K562 (cell line): ENCODE data around the gene TCEAL9. TPM values are rescaled to one million over a fixed set of nuclear protein-coding genes. Genes with fewer than 3 reads are reported as not detected.
A peak's percentile ranks its signal among the peaks of the same experiment; 100 is the strongest.

Source experiments
- CBFA2T2 ChIP-seq: fragments of 450-650 bp; conservative IDR thresholded peaks from 2 replicates; pipeline ENCODE4 v1.6.1; 2017; ENCODE audit warnings: mild to moderate bottlenecking
- CHCHD3 ChIP-seq: fragments of 250-450 bp; sonication (Bioruptor Pico); IDR thresholded peaks from 2 replicates; pipeline ENCODE4 v2.1.2; 2022; ENCODE audit warnings: mild to moderate bottlenecking
- CREM ChIP-seq: IDR thresholded peaks from 2 replicates; pipeline ENCODE4 v1.6.1; 2014; ENCODE audit warnings: antibody characterized with exemption, low read depth
- EP400 ChIP-seq: fragments of 450-650 bp; IDR thresholded peaks from 2 replicates; pipeline ENCODE4 v1.6.1; 2017; ENCODE audit warnings: antibody characterized with exemption, mild to moderate bottlenecking, moderate library complexity
- ETV5 ChIP-seq: sonication (generic); formaldehyde crosslinking; IDR thresholded peaks from 2 replicates; pipeline ENCODE4 v1.4.0; 2020; ENCODE audit warnings: low read depth, mild to moderate bottlenecking, missing genetic modification reagents
- FIP1L1 ChIP-seq: fragments of 200-400 bp; formaldehyde crosslinking; IDR thresholded peaks from 2 replicates; pipeline ENCODE4 v1.6.1; 2018; ENCODE audit warnings: mild to moderate bottlenecking, low read depth, low read length; ENCODE audit not compliant: poor library complexity, severe bottlenecking
- FOXJ3 ChIP-seq: sonication (generic); formaldehyde crosslinking; IDR thresholded peaks from 2 replicates; pipeline ENCODE4 v1.4.0; 2020; ENCODE audit warnings: mild to moderate bottlenecking, missing genetic modification reagents
- HDGF ChIP-seq: fragments of 450-650 bp; IDR thresholded peaks from 2 replicates; pipeline ENCODE4 v1.6.1; 2016
- KHSRP ChIP-seq: fragments of 450-650 bp; IDR thresholded peaks from 2 replicates; pipeline ENCODE4 v1.6.1; 2017
- POLR2A ChIP-seq: fragments of 450-650 bp; conservative IDR thresholded peaks from 2 replicates; pipeline ENCODE4 v1.6.1; 2016
- POLR2G ChIP-seq: fragments of 200-400 bp; formaldehyde crosslinking; IDR thresholded peaks from 2 replicates; pipeline ENCODE4 v1.6.1; 2017; ENCODE audit warnings: low read depth, mild to moderate bottlenecking, antibody characterized with exemption, low read length, moderate library complexity
- YY1 ChIP-seq, 3 experiments: IDR thresholded peaks; 2 replicates each; pipeline ENCODE4 v1.6.1; 2011; ENCODE audit warnings: low read length in 2 of 3, mild to moderate bottlenecking in 2 of 3, moderate library complexity in 2 of 3, borderline replicate concordance in 1 of 3, control low read depth in 1 of 3, low read depth in 1 of 3; ENCODE audit not compliant: insufficient read depth in 3 of 3, insufficient replicate concordance in 2 of 3, control insufficient read depth in 1 of 3, insufficient read length in 1 of 3; ENCODE audit errors: extremely low read depth in 1 of 3
- ZNF165 ChIP-seq: fragments of 250-450 bp; sonication (Bioruptor Pico); IDR thresholded peaks from 2 replicates; pipeline ENCODE4 v1.4.0; 2020; ENCODE audit warnings: borderline replicate concordance
- ZNF699 ChIP-seq: fragments of 250-450 bp; sonication (Bioruptor Pico); IDR thresholded peaks from 2 replicates; pipeline ENCODE4 v1.8.0; 2021; ENCODE audit warnings: mild to moderate bottlenecking, moderate library complexity; ENCODE audit not compliant: insufficient replicate concordance
- polyA plus RNA-seq, 8 experiments: library from polyadenylated mRNA; depleted of rRNA in 4 of 8; stranded (reverse) in 5 of 8; unstranded in 3 of 8; fragments of >200 nt; fragmentation: Nextera tagmentation in 2 of 8; fragmentation: Illumina TruSeq in 1 of 8; extraction: Ambion mirVana in 2 of 8; extraction: Trizol in 1 of 8; gene quantifications; 2 replicates each; pipeline versions ENCODE4 v1.2.1 to v1.2.3, GENCODE V29; 2011 to 2014; ENCODE audit warnings: inconsistent platforms in 1 of 8, missing spikeins in 1 of 8
- total RNA-seq, 7 experiments: library from RNA; depleted of rRNA in 6 of 7; stranded (reverse); fragments of >200 nt in 6 of 7; fragmentation: Illumina TruSeq in 2 of 7; extraction: Trizol in 2 of 7; gene quantifications; 2 replicates each; pipeline versions ENCODE4 v1.2.1 to v1.2.3, GENCODE V29; 2011 to 2021; ENCODE audit warnings: low replicate concordance in 1 of 7
- TF ChIP-seq, protein P1 (sequence below): IDR thresholded peaks from 3 replicates; pipeline ENCODE4 v1.6.1; 2011; ENCODE audit warnings: borderline replicate concordance, mild to moderate bottlenecking, moderate library complexity; ENCODE audit not compliant: insufficient read length; ENCODE audit errors: extremely low read depth
- TF ChIP-seq, protein P2 (sequence below): fragments of 250-450 bp; sonication (Bioruptor Pico); IDR thresholded peaks from 2 replicates; pipeline ENCODE4 v1.4.0; 2020
- TF ChIP-seq, protein P3 (sequence below): fragments of 450-650 bp; formaldehyde crosslinking; IDR thresholded peaks from 2 replicates; pipeline ENCODE4 v1.4.0; 2020; ENCODE audit warnings: mild to moderate bottlenecking, mixed read lengths

Gene TCEAL9
- total and polyA plus RNA-seq, 9 of the 15 experiments (the other 6 are each of a cell fraction or from before 2014, with no cell fraction given): 16.2 to 106 (median 69.6) TPM

DNA sequence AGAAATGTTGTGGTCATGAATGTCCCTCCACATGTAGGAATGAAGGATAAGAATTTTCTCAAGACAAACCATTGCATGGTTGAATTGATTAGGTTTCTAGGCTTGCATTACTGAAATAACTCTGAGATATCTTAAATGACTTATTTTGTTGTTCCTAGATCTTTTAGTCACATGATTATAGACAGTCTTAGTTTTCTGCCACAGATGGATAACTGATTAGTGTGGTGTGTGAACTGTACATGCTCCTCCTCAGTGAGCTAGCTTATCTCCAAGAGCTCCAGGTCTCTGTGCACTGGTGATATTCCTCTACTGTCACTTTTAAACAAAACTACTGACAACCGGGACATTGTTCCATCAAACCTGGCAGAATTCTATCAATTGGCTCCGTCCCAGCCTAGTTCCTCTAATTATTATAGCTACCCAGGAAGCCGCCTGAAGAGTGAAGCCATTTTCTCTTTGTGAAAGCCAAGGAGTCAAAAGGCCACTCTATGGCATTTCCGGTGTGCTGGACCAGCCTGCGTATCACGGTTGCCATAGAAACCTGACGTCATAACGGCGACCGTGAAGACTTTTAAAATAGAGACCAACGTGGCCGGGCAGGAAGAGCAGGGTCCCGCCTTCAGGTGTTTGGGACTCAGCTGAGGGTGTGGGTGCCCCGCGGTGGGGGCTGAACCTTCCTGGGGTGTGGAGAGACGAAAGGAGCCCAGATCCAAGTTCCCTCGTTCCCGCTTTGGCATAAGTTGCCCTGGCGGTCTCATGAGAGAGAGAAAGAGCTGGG lies 48.1 kb downstream of the TCEAL9 start (continued):
- TF ChIP-seq ZNF165 (CRISPR knock-in tag): no peak
- peak; percentile 62 for TF ChIP-seq EP400
- peak; percentile 95 for TF ChIP-seq CREM
- TF ChIP-seq, protein P1, sequence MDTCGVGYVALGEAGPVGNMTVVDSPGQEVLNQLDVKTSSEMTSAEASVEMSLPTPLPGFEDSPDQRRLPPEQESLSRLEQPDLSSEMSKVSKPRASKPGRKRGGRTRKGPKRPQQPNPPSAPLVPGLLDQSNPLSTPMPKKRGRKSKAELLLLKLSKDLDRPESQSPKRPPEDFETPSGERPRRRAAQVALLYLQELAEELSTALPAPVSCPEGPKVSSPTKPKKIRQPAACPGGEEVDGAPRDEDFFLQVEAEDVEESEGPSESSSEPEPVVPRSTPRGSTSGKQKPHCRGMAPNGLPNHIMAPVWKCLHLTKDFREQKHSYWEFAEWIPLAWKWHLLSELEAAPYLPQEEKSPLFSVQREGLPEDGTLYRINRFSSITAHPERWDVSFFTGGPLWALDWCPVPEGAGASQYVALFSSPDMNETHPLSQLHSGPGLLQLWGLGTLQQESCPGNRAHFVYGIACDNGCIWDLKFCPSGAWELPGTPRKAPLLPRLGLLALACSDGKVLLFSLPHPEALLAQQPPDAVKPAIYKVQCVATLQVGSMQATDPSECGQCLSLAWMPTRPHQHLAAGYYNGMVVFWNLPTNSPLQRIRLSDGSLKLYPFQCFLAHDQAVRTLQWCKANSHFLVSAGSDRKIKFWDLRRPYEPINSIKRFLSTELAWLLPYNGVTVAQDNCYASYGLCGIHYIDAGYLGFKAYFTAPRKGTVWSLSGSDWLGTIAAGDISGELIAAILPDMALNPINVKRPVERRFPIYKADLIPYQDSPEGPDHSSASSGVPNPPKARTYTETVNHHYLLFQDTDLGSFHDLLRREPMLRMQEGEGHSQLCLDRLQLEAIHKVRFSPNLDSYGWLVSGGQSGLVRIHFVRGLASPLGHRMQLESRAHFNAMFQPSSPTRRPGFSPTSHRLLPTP: no peak
- no peak for TF ChIP-seq FOXJ3 (CRISPR knock-in tag)
- peak in 1 of 3 experiments; percentile 77 for TF ChIP-seq YY1 (IDR thresholded peaks at IDR 0.05; ENCODE audit: borderline replicate concordance in 1 of 3, control insufficient read depth in 1 of 3, extremely low read depth in 1 of 3, insufficient read depth in 3 of 3, insufficient read length in 1 of 3, insufficient replicate concordance in 2 of 3, low read depth in 1 of 3, low read length in 2 of 3)
- TF ChIP-seq, protein P2, sequence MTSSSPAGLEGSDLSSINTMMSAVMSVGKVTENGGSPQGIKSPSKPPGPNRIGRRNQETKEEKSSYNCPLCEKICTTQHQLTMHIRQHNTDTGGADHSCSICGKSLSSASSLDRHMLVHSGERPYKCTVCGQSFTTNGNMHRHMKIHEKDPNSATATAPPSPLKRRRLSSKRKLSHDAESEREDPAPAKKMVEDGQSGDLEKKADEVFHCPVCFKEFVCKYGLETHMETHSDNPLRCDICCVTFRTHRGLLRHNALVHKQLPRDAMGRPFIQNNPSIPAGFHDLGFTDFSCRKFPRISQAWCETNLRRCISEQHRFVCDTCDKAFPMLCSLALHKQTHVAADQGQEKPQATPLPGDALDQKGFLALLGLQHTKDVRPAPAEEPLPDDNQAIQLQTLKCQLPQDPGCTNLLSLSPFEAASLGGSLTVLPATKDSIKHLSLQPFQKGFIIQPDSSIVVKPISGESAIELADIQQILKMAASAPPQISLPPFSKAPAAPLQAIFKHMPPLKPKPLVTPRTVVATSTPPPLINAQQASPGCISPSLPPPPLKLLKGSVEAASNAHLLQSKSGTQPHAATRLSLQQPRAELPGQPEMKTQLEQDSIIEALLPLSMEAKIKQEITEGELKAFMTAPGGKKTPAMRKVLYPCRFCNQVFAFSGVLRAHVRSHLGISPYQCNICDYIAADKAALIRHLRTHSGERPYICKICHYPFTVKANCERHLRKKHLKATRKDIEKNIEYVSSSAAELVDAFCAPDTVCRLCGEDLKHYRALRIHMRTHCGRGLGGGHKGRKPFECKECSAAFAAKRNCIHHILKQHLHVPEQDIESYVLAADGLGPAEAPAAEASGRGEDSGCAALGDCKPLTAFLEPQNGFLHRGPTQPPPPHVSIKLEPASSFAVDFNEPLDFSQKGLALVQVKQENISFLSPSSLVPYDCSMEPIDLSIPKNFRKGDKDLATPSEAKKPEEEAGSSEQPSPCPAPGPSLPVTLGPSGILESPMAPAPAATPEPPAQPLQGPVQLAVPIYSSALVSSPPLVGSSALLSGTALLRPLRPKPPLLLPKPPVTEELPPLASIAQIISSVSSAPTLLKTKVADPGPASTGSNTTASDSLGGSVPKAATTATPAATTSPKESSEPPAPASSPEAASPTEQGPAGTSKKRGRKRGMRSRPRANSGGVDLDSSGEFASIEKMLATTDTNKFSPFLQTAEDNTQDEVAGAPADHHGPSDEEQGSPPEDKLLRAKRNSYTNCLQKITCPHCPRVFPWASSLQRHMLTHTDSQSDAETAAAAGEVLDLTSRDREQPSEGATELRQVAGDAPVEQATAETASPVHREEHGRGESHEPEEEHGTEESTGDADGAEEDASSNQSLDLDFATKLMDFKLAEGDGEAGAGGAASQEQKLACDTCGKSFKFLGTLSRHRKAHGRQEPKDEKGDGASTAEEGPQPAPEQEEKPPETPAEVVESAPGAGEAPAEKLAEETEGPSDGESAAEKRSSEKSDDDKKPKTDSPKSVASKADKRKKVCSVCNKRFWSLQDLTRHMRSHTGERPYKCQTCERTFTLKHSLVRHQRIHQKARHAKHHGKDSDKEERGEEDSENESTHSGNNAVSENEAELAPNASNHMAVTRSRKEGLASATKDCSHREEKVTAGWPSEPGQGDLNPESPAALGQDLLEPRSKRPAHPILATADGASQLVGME (CRISPR knock-in tag): peak; percentile 75; the same call in 1 of the 2 replicates
- TF ChIP-seq KHSRP: no peak
- TF ChIP-seq, protein P3, sequence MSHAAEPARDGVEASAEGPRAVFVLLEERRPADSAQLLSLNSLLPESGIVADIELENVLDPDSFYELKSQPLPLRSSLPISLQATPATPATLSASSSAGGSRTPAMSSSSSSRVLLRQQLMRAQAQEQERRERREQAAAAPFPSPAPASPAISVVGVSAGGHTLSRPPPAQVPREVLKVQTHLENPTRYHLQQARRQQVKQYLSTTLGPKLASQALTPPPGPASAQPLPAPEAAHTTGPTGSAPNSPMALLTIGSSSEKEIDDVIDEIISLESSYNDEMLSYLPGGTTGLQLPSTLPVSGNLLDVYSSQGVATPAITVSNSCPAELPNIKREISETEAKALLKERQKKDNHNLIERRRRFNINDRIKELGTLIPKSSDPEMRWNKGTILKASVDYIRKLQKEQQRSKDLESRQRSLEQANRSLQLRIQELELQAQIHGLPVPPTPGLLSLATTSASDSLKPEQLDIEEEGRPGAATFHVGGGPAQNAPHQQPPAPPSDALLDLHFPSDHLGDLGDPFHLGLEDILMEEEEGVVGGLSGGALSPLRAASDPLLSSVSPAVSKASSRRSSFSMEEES: peak; percentile 67
- 0 out of 2 replicates have a peak, but pooled peaks have one; percentile 41 for TF ChIP-seq ETV5
- no peak for TF ChIP-seq ZNF699 (CRISPR knock-in tag)
- no peak for TF ChIP-seq FIP1L1
- no peak for TF ChIP-seq HDGF
- TF ChIP-seq CBFA2T2: peak; percentile 28; the same call in 1 of the 2 replicates
- TF ChIP-seq POLR2A: 0 out of 2 replicates have a peak, but pooled peaks have one; percentile 39
- no peak for TF ChIP-seq CHCHD3 (CRISPR knock-in tag)
- TF ChIP-seq POLR2G: 0 out of 2 replicates have a peak, but pooled peaks have one; percentile 40
